WTC11 (cell line): ENCODE results near the gene NAMPT.

Experiments used
- FOXJ3 ChIP-seq: sonication (generic); formaldehyde crosslinking; IDR thresholded peaks from 2 replicates; pipeline ENCODE4 v1.9.0; 2021; ENCODE audit warnings: missing genetic modification reagents, mild to moderate bottlenecking, borderline replicate concordance
- FOXP1 ChIP-seq: sonication (generic); formaldehyde crosslinking; IDR thresholded peaks from 2 replicates; pipeline ENCODE4 v1.8.0; 2022; ENCODE audit warnings: missing genetic modification reagents, mild to moderate bottlenecking, moderate library complexity, borderline replicate concordance
- HMGXB4 ChIP-seq: sonication (generic); formaldehyde crosslinking; IDR thresholded peaks from 2 replicates; pipeline ENCODE4 v1.8.1; 2023; ENCODE audit warnings: mild to moderate bottlenecking, moderate library complexity, missing genetic modification reagents
- JUN ChIP-seq: sonication (generic); formaldehyde crosslinking; IDR thresholded peaks from 2 replicates; pipeline ENCODE4 v1.8.0; 2023; ENCODE audit warnings: mild to moderate bottlenecking, missing genetic modification reagents
- KAT7 ChIP-seq: sonication (generic); formaldehyde crosslinking; IDR thresholded peaks from 2 replicates; pipeline ENCODE4 v1.8.1; 2023; ENCODE audit warnings: missing genetic modification reagents, mild to moderate bottlenecking, borderline replicate concordance
- NR3C1 ChIP-seq: sonication (generic); formaldehyde crosslinking; conservative IDR thresholded peaks from 2 replicates; pipeline ENCODE4 v1.8.1; 2023; ENCODE audit warnings: low read depth, mild to moderate bottlenecking, missing genetic modification reagents
- RELA ChIP-seq: sonication (generic); formaldehyde crosslinking; IDR thresholded peaks from 2 replicates; pipeline ENCODE4 v1.8.1; 2022; ENCODE audit warnings: missing genetic modification reagents, mild to moderate bottlenecking, borderline replicate concordance
- SMAD3 ChIP-seq: sonication (generic); formaldehyde crosslinking; IDR thresholded peaks from 2 replicates; pipeline ENCODE4 v1.8.0; 2022; ENCODE audit warnings: missing genetic modification reagents, mild to moderate bottlenecking, borderline replicate concordance
- SP1 ChIP-seq: sonication (generic); formaldehyde crosslinking; conservative IDR thresholded peaks from 2 replicates; pipeline ENCODE4 v1.8.1; 2022; ENCODE audit warnings: missing genetic modification reagents
- TCF7 ChIP-seq: sonication (generic); formaldehyde crosslinking; IDR thresholded peaks from 2 replicates; pipeline ENCODE4 v1.8.0; 2022; ENCODE audit warnings: mild to moderate bottlenecking, low read depth, missing genetic modification reagents, moderate library complexity
- ZNF121 ChIP-seq: sonication (generic); formaldehyde crosslinking; IDR thresholded peaks from 2 replicates; pipeline ENCODE4 v1.8.0; 2023; ENCODE audit warnings: missing genetic modification reagents
- TF ChIP-seq, protein P1 (sequence below): fragments of 200-600 bp; IDR thresholded peaks from 2 replicates; pipeline ENCODE4 v1.8.0; 2022; ENCODE audit warnings: antibody characterized with exemption

DNA sequence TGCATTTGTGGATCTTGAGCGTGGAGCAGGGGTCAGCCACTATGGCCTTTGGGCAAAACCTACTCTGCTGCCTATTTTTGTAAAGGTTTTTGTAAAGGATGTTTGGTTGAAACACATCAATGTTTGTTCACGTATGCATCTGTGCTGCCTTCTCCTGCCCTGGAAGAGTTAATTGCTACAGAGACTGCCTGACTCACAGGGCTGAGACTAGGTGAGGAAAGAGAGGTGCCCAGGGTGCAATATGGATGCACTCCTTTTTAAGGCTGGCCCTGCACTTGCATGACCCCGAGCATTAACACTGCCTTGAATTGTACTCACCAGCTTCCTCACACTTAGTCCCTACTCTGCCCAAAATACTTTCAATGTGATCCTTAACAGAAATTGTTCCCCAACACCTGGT lies 20.9 kb upstream of the NAMPT start:
- TF ChIP-seq, protein P1, sequence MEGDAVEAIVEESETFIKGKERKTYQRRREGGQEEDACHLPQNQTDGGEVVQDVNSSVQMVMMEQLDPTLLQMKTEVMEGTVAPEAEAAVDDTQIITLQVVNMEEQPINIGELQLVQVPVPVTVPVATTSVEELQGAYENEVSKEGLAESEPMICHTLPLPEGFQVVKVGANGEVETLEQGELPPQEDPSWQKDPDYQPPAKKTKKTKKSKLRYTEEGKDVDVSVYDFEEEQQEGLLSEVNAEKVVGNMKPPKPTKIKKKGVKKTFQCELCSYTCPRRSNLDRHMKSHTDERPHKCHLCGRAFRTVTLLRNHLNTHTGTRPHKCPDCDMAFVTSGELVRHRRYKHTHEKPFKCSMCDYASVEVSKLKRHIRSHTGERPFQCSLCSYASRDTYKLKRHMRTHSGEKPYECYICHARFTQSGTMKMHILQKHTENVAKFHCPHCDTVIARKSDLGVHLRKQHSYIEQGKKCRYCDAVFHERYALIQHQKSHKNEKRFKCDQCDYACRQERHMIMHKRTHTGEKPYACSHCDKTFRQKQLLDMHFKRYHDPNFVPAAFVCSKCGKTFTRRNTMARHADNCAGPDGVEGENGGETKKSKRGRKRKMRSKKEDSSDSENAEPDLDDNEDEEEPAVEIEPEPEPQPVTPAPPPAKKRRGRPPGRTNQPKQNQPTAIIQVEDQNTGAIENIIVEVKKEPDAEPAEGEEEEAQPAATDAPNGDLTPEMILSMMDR: no peak
- no peak for TF ChIP-seq SP1 (CRISPR knock-in tag)
- no peak for TF ChIP-seq SMAD3 (CRISPR knock-in tag)
- no peak for TF ChIP-seq KAT7 (CRISPR knock-in tag)
- no peak for TF ChIP-seq HMGXB4 (CRISPR knock-in tag)
- TF ChIP-seq TCF7 (CRISPR knock-in tag): no peak
- TF ChIP-seq JUN: no peak
- TF ChIP-seq FOXP1 (CRISPR knock-in tag): no peak
- no peak for TF ChIP-seq ZNF121
- TF ChIP-seq RELA (CRISPR knock-in tag): no peak
- no peak for TF ChIP-seq FOXJ3
- TF ChIP-seq NR3C1 (CRISPR knock-in tag): no peak
